ENCODE measurements around the gene PRRC1. TPM values are rescaled to one million over a fixed set of nuclear protein-coding genes. Genes with fewer than 3 reads are reported as not detected.

The PRRC1 gene
- total RNA-seq, 6 experiments from 2014 or later, result 96.1 to 116 (median 106) TPM

DNA sequence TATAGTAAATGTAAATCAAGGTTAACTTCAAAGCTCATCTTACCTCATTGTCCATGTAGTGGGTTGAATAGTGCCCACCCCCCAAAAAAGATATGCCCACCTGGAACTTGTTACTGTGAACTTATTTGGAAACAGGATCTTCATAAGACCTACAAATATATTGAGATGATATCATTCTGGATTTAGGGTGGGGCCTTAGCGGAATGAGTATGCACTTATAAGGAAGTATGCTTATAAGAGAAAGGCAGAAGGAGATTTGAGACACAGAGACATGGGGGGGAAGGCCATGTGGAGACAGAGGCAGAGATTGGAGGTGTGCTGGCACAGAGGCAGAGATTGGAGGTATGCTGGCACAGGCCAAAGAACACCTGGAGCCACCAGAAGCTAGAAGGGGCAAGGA, 2.6 kb upstream of the PRRC1 start:
- H3K36me3 Mint-ChIP-seq (ENCODE audit: low read depth), result peaks cover 17% of the 10 kb centered on the region
- no peak overlapping the region for H3K4me3 Mint-ChIP-seq
- H3K27ac Mint-ChIP-seq, result no peak overlapping the region
- H3K27me3 Mint-ChIP-seq (ENCODE audit: insufficient read depth), result peaks cover 2% of the 10 kb centered on the region; the same call in 1 of the 2 replicates
- TF ChIP-seq, protein P1, sequence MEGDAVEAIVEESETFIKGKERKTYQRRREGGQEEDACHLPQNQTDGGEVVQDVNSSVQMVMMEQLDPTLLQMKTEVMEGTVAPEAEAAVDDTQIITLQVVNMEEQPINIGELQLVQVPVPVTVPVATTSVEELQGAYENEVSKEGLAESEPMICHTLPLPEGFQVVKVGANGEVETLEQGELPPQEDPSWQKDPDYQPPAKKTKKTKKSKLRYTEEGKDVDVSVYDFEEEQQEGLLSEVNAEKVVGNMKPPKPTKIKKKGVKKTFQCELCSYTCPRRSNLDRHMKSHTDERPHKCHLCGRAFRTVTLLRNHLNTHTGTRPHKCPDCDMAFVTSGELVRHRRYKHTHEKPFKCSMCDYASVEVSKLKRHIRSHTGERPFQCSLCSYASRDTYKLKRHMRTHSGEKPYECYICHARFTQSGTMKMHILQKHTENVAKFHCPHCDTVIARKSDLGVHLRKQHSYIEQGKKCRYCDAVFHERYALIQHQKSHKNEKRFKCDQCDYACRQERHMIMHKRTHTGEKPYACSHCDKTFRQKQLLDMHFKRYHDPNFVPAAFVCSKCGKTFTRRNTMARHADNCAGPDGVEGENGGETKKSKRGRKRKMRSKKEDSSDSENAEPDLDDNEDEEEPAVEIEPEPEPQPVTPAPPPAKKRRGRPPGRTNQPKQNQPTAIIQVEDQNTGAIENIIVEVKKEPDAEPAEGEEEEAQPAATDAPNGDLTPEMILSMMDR (IDR thresholded peaks at IDR 0.05), result no peak
- H3K9me3 Mint-ChIP-seq, result no peaks in the 10 kb centered on the region
- peaks cover 22% of the 10 kb centered on the region for H3K4me1 Mint-ChIP-seq (ENCODE audit: low read depth)
- no peak for DNase-seq

DNA sequence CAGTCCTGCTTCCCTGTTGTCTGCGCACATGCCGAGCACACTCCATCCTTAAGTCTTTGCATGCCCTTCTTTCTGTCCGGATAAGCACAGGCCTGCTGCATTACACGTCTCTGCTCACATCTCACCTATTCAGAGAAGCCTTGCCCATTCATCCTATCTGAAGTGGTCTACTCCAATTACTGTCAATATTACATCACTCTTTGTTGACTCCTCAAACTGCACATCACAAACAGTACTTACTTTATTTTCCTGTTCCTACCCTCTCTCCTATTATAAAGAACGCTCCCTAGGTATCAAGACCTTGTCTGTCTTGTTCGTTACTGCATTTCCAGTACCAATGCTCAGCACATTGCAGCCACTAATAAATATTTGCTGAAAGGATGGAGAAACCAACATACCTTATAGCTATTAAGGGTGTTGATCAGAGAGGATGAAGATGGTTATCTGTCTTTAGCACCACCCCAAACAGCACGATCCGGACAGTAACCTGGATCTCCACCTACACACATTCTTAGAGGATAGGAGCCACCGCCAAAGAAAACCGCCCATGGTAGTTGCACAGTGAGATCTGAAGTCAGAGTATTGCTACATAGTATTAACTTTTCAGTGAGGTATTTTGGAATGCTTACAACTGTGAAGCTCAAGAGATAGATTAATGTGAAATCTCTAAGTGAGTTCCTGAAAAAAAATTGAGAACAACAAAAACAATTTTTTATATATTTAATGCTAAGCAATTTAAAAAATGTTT, 1.6 kb upstream of the PRRC1 start:
- peaks cover 28% of the 10 kb centered on the region for H3K36me3 Mint-ChIP-seq (ENCODE audit: low read depth)
- TF ChIP-seq, protein P1 (IDR thresholded peaks at IDR 0.05), result no peak
- peaks cover 2% of the 10 kb centered on the region; the same call in 1 of the 2 replicates for H3K27me3 Mint-ChIP-seq (ENCODE audit: insufficient read depth)
- H3K27ac Mint-ChIP-seq, result no peak overlapping the region
- H3K4me3 Mint-ChIP-seq, result no peak overlapping the region
- no peak for DNase-seq
- H3K4me1 Mint-ChIP-seq (ENCODE audit: low read depth), result peaks cover 33% of the 10 kb centered on the region
- peaks cover 7% of the 10 kb centered on the region for H3K9me3 Mint-ChIP-seq

DNA sequence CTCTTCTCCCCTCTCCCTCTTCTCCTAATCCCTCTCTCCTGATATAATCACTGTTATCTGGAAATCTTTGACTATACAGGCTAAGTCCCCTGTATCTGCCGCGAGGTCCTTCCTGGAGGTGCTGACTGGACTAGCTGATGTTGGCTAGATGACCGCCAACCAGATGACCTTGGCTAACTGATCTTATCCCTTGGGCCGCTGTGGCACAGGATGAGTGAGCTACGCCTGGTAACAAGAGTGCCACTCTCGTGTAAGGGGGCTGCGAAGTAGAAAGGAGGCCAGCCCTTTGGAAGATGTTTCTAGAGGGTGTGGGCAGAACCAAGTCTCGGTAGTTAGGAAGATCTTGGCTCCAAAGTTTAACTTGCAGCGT, 345 bp upstream of the PRRC1 start:
- Mint-ChIP-seq H3K36me3 (ENCODE audit: low read depth) (peaks cover 39% of the 10 kb centered on the region), H3K9me3 (peaks cover 17% of the 10 kb centered on the region), H3K4me3 (peak overlapping the region; percentile 96), H3K27me3 (ENCODE audit: insufficient read depth) (peaks cover 2% of the 10 kb centered on the region; the same call in 1 of the 2 replicates), H3K27ac (peak overlapping the region; percentile 75), H3K4me1 (ENCODE audit: low read depth) (peaks cover 43% of the 10 kb centered on the region)
- DNase-seq, result peak; percentile 31
- TF ChIP-seq, protein P1 (IDR thresholded peaks at IDR 0.05), result no peak

DNA sequence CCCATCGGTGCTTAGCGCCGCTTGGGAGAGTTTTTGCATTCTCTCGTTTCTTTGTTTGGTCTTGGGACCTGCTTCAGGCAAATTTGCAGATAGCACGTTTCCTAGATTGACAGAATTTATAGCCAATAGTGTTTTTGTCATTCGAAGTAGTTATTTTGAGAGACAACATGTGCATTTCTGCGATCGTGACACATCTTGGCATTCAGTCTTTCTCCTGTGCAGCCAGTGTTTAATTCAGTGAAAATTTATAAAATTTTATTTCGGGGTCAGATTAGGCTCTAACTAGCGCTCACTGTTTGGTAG, 830 bp downstream of the PRRC1 start:
- TF ChIP-seq, protein P1 (IDR thresholded peaks at IDR 0.05), result no peak
- Mint-ChIP-seq H3K27ac (peak overlapping the region; percentile 92), H3K27me3 (ENCODE audit: insufficient read depth) (peaks cover 2% of the 10 kb centered on the region; the same call in 1 of the 2 replicates), H3K4me1 (ENCODE audit: low read depth) (peaks cover 43% of the 10 kb centered on the region), H3K36me3 (ENCODE audit: low read depth) (peaks cover 43% of the 10 kb centered on the region), H3K4me3 (peak overlapping the region; percentile 96), H3K9me3 (peaks cover 17% of the 10 kb centered on the region)
- peak; percentile 74 for DNase-seq

DNA sequence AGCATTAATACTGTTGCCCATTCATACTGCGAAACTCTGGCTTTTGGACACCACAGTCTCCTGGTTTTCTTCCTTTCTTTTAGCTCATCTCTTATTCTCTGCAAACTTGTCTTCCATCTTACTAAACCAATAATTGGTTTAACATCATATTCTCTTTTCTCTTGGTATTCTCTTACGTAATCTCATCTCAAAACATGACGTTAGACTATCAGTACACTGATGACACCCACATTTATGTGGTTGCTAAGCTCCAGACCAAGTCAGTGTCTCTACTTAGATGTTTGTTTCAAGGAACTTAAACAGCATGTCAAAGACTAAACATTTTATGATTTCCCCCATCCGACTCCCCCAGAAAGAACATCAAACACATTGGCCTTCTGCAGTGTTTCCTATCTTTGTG, 2.1 kb downstream of the PRRC1 start:
- peaks cover 43% of the 10 kb centered on the region for H3K4me1 Mint-ChIP-seq (ENCODE audit: low read depth)
- H3K36me3 Mint-ChIP-seq (ENCODE audit: low read depth), result peaks cover 47% of the 10 kb centered on the region
- peak overlapping the region; percentile 32 for H3K27ac Mint-ChIP-seq
- peak overlapping the region; percentile 96 for H3K4me3 Mint-ChIP-seq
- TF ChIP-seq, protein P1 (IDR thresholded peaks at IDR 0.05), result no peak
- no peak for DNase-seq
- H3K27me3 Mint-ChIP-seq (ENCODE audit: insufficient read depth), result peaks cover 2% of the 10 kb centered on the region; the same call in 1 of the 2 replicates
- H3K9me3 Mint-ChIP-seq, result peaks cover 17% of the 10 kb centered on the region

Measured in HFFc6 (cell line).